Keratinocyte (primary cell): ENCODE measurements around the gene IL1RAPL1. TPM values are rescaled to one million over a fixed set of nuclear protein-coding genes. Genes with fewer than 3 reads are reported as not detected.

Experiments
- DNase-seq: peaks from one replicate; pipeline ENCODE4 v3.0.0-alpha.2; 2011; ENCODE audit warnings: low read depth, missing footprints, low spot score
- FAIRE-seq: peaks from 2 replicates; lab custom pipeline; 2011; peaks lifted over from hg19 to GRCh38; lab: Jason Lieb, UNC
- H2AFZ ChIP-seq: 2 replicates; pipeline ENCODE4 v1.6.0; 2012; ENCODE audit warnings: low read length, control low read depth, inconsistent platforms; ENCODE audit not compliant: control insufficient read depth
- H3K27ac ChIP-seq: 2 replicates; pipeline ENCODE4 v1.5.1; 2011; ENCODE audit warnings: low read length; ENCODE audit not compliant: control insufficient read depth, insufficient read depth
- H3K27me3 ChIP-seq: 3 replicates; pipeline ENCODE4 v1.6.0; 2011; ENCODE audit warnings: low read length; ENCODE audit not compliant: control insufficient read depth, insufficient read depth; ENCODE audit errors: extremely low read depth
- H3K36me3 ChIP-seq, 2 experiments: 2 replicates in 1 of 2; 3 replicates in 1 of 2; pipeline ENCODE4 v1.5.1; 2011; ENCODE audit warnings: low read length in 2 of 2, mild to moderate bottlenecking in 1 of 2; ENCODE audit not compliant: control insufficient read depth in 2 of 2, insufficient read depth in 2 of 2; ENCODE audit errors: extremely low read depth in 1 of 2
- H3K4me1 ChIP-seq: 3 replicates; pipeline ENCODE4 v1.5.1; 2011; ENCODE audit warnings: low read length; ENCODE audit not compliant: control insufficient read depth, insufficient read depth; ENCODE audit errors: extremely low read depth
- H3K4me2 ChIP-seq: 3 replicates; pipeline ENCODE4 v1.6.0; 2011; ENCODE audit warnings: low read depth, low read length; ENCODE audit not compliant: control insufficient read depth, insufficient read depth; ENCODE audit errors: extremely low read depth
- H3K4me3 ChIP-seq, 3 experiments: fragments of 200-600 bp in 1 of 3; sonication (generic) in 1 of 3; 2 replicates in 2 of 3; 3 replicates in 1 of 3; pipeline ENCODE4 v1.5.1; 2011 to 2016; ENCODE audit warnings: low read length in 3 of 3, mild to moderate bottlenecking in 3 of 3, control low read depth in 2 of 3, inconsistent platforms in 1 of 3, low read depth in 1 of 3, mixed read lengths in 1 of 3, mixed run types in 1 of 3, moderate library complexity in 1 of 3; ENCODE audit not compliant: control insufficient read depth in 2 of 3, insufficient read depth in 2 of 3; ENCODE audit errors: extremely low read depth in 1 of 3
- H3K79me2 ChIP-seq: 2 replicates; pipeline ENCODE4 v1.6.0; 2012; ENCODE audit warnings: low read length; ENCODE audit not compliant: control insufficient read depth, insufficient read depth
- H3K9ac ChIP-seq: 3 replicates; pipeline ENCODE4 v1.6.0; 2011; ENCODE audit warnings: low read length; ENCODE audit not compliant: control insufficient read depth, insufficient read depth; ENCODE audit errors: extremely low read depth
- H3K9me1 ChIP-seq: 3 replicates; pipeline ENCODE4 v1.6.0; 2011; ENCODE audit warnings: low read length; ENCODE audit not compliant: control insufficient read depth, insufficient read depth; ENCODE audit errors: extremely low read depth
- H3K9me3 ChIP-seq: 2 replicates; pipeline ENCODE4 v1.5.1; 2012; ENCODE audit warnings: low read depth, low read length; ENCODE audit not compliant: control insufficient read depth
- H4K20me1 ChIP-seq: 3 replicates; pipeline ENCODE4 v1.6.0; 2011; ENCODE audit warnings: low read length; ENCODE audit not compliant: control insufficient read depth, insufficient read depth; ENCODE audit errors: extremely low read depth
- CTCF ChIP-seq, 3 experiments: IDR thresholded peaks in 1 of 3; conservative IDR thresholded peaks in 1 of 3; optimal IDR thresholded peaks in 1 of 3; 2 replicates in 2 of 3; 3 replicates in 1 of 3; pipeline versions ENCODE3 to v1.5.1; 2011; ENCODE audit warnings: low read length in 3 of 3, mild to moderate bottlenecking in 3 of 3, moderate library complexity in 2 of 3, control low read depth in 1 of 3, inconsistent platforms in 1 of 3; ENCODE audit not compliant: insufficient read depth in 2 of 3; ENCODE audit errors: extremely low read depth in 1 of 3
- EZH2 ChIP-seq: IDR thresholded peaks from one replicate; pipeline ENCODE4 v1.6.1; 2012; ENCODE audit warnings: inconsistent platforms, mild to moderate bottlenecking, low read length, moderate library complexity
- dilution Hi-C: fragments of 300-500 bp; cut with MboI; formaldehyde crosslinking; loops from one replicate; pipeline ENCODE4 v1.7.0; 2020; ENCODE audit warnings: low sequenced_read_pairs; ENCODE audit not compliant: extremely low pct_ligation_motif_present
- polyA plus RNA-seq, 5 experiments: library from polyadenylated mRNA; depleted of rRNA in 3 of 5; stranded (reverse) in 3 of 5; stranded (forward) in 1 of 5; unstranded in 1 of 5; fragments of >200 nt; gene quantifications; 1 replicate in 1 of 5; 2 replicates in 3 of 5; 3 replicates in 1 of 5; pipeline versions ENCODE4 v1.2.1 to v1.2.3, GENCODE V29; 2011 to 2012; ENCODE audit warnings: missing spikeins in 2 of 5, low read depth in 1 of 5, low replicate concordance in 1 of 5

The IL1RAPL1 gene
- polyA plus RNA-seq, 1 donor (not counting 4 experiments of a cell fraction or from before 2014, with no cell fraction given) = 2.8 TPM

GRCh38 chrX:29407357-29407756 is 820.1 kb downstream of the IL1RAPL1 start:
- no peak overlapping the region for H2AFZ ChIP-seq
- no peaks in the 10 kb centered on the region for H3K9me3 ChIP-seq
- DNase-seq (no peak), FAIRE-seq (no peak)
- no peaks in the 10 kb centered on the region for H3K4me1 ChIP-seq
- dilution Hi-C loops = no loop called here
- no peaks in the 10 kb centered on the region for H3K79me2 ChIP-seq
- no peaks in the 10 kb centered on the region for H4K20me1 ChIP-seq
- no peak overlapping the region for H3K27ac ChIP-seq
- H3K4me2 ChIP-seq = no peak overlapping the region
- no peak for TF ChIP-seq EZH2
- no peak for TF ChIP-seq CTCF (optimal IDR thresholded peaks at IDR 0.05 in 1 of 3, IDR thresholded peaks at IDR 0.05 in 1 of 3, conservative IDR thresholded peaks at IDR 0.05 in 1 of 3; ENCODE audit: extremely low read depth in 1 of 3, insufficient read depth in 2 of 3, low read length in 3 of 3)
- H3K9ac ChIP-seq = no peak overlapping the region
- H3K9me1 ChIP-seq = no peaks in the 10 kb centered on the region
- no peaks in the 10 kb centered on the region for H3K27me3 ChIP-seq
- H3K4me3 ChIP-seq = no peak overlapping the region
- no peaks in the 10 kb centered on the region for H3K36me3 ChIP-seq

- dilution Hi-C loops = no loop called here
- peaks cover 2% of the 10 kb centered on the region for H3K4me1 ChIP-seq
- no peak for FAIRE-seq
Measured at GRCh38 chrX:29419774-29420553, 832.7 kb downstream of the IL1RAPL1 start.

More at GRCh38 chrX:29419774-29420553, 832.7 kb downstream of the IL1RAPL1 start:
- TF ChIP-seq EZH2 = no peak
- TF ChIP-seq CTCF (optimal IDR thresholded peaks at IDR 0.05 in 1 of 3, IDR thresholded peaks at IDR 0.05 in 1 of 3, conservative IDR thresholded peaks at IDR 0.05 in 1 of 3; ENCODE audit: extremely low read depth in 1 of 3, insufficient read depth in 2 of 3, low read length in 3 of 3) = no peak
- Histone ChIP-seq H3K27me3 (no peaks in the 10 kb centered on the region), H4K20me1 (no peaks in the 10 kb centered on the region), H3K9ac (no peak overlapping the region), H2AFZ (no peak overlapping the region), H3K4me3 (no peak overlapping the region), H3K9me1 (no peaks in the 10 kb centered on the region), H3K79me2 (no peaks in the 10 kb centered on the region), H3K27ac (no peak overlapping the region), H3K36me3 (no peaks in the 10 kb centered on the region), H3K4me2 (no peak overlapping the region), H3K9me3 (no peaks in the 10 kb centered on the region)
- DNase-seq = no peak
